ENCODE results near the gene B3GNT8. TPM values are rescaled to one million over a fixed set of nuclear protein-coding genes. Genes with fewer than 3 reads are reported as not detected.
A peak's percentile ranks its signal among the peaks of the same experiment; 100 is the strongest.
"Not testable (repeated sequence)": the region's sequence is repeated elsewhere in the genome, so short reads cannot be mapped to it uniquely, and the experiment has no call there.

Gene B3GNT8
- total RNA-seq, 1 donor from 2014 or later, result 0.35 TPM

DNA sequence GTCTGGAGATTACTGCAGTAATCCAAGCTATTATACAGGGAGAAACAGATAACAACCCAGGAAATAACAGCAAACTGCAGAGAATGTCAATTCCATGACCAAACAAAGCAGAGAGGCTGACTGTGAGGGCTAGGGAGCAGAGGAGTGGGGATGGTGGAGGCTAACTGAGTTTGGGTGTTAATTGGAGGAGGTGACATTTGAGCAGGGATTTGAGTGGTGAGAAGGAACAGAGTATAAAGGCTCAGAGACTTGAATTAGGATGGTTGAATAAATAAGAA lies 9.4 kb upstream of the B3GNT8 start:
- DNase-seq (ENCODE audit: extremely low spot score, unreplicated experiment), result no peak
- Mint-ChIP-seq H3K9me3 (ENCODE audit: unreplicated experiment) (no peaks in the 10 kb centered on the region), H3K4me1 (ENCODE audit: unreplicated experiment) (peaks cover 11% of the 10 kb centered on the region), H3K4me3 (ENCODE audit: unreplicated experiment) (no peak overlapping the region), H3K27me3 (ENCODE audit: unreplicated experiment) (no peaks in the 10 kb centered on the region), H3K36me3 (ENCODE audit: unreplicated experiment) (peaks cover 7% of the 10 kb centered on the region), H3K27ac (ENCODE audit: unreplicated experiment) (peak overlapping the region; percentile 50)
- TF ChIP-seq, protein P1, sequence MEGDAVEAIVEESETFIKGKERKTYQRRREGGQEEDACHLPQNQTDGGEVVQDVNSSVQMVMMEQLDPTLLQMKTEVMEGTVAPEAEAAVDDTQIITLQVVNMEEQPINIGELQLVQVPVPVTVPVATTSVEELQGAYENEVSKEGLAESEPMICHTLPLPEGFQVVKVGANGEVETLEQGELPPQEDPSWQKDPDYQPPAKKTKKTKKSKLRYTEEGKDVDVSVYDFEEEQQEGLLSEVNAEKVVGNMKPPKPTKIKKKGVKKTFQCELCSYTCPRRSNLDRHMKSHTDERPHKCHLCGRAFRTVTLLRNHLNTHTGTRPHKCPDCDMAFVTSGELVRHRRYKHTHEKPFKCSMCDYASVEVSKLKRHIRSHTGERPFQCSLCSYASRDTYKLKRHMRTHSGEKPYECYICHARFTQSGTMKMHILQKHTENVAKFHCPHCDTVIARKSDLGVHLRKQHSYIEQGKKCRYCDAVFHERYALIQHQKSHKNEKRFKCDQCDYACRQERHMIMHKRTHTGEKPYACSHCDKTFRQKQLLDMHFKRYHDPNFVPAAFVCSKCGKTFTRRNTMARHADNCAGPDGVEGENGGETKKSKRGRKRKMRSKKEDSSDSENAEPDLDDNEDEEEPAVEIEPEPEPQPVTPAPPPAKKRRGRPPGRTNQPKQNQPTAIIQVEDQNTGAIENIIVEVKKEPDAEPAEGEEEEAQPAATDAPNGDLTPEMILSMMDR (IDR thresholded peaks at IDR 0.05), result no peak

GRCh38 chr19:41435936-41436673 lies 8.9 kb upstream of the B3GNT8 start:
- no peaks in the 10 kb centered on the region for H3K9me3 Mint-ChIP-seq (ENCODE audit: unreplicated experiment)
- no peak overlapping the region for H3K4me3 Mint-ChIP-seq (ENCODE audit: unreplicated experiment)
- DNase-seq (ENCODE audit: extremely low spot score, unreplicated experiment), result no peak
- peaks cover 11% of the 10 kb centered on the region for H3K4me1 Mint-ChIP-seq (ENCODE audit: unreplicated experiment)
- peaks cover 7% of the 10 kb centered on the region for H3K36me3 Mint-ChIP-seq (ENCODE audit: unreplicated experiment)
- TF ChIP-seq, protein P1 (IDR thresholded peaks at IDR 0.05), result no peak
- peak overlapping the region; percentile 50 for H3K27ac Mint-ChIP-seq (ENCODE audit: unreplicated experiment)
- H3K27me3 Mint-ChIP-seq (ENCODE audit: unreplicated experiment), result no peaks in the 10 kb centered on the region

GRCh38 chr19:41435376-41435775 lies 8.2 kb upstream of the B3GNT8 start:
- H3K4me3 Mint-ChIP-seq (ENCODE audit: unreplicated experiment); H3K27me3 Mint-ChIP-seq (ENCODE audit: unreplicated experiment); H3K27ac Mint-ChIP-seq (ENCODE audit: unreplicated experiment); H3K36me3 Mint-ChIP-seq (ENCODE audit: unreplicated experiment); DNase-seq (ENCODE audit: extremely low spot score, unreplicated experiment); H3K9me3 Mint-ChIP-seq (ENCODE audit: unreplicated experiment): not testable (repeated sequence)
- H3K4me1 Mint-ChIP-seq (ENCODE audit: unreplicated experiment), result peaks cover 11% of the 10 kb centered on the region

- TF ChIP-seq, protein P1 (IDR thresholded peaks at IDR 0.05), result no peak
- DNase-seq (ENCODE audit: extremely low spot score, unreplicated experiment), result no peak
- H3K4me3 Mint-ChIP-seq (ENCODE audit: unreplicated experiment), result no peak overlapping the region
- no peaks in the 10 kb centered on the region for H3K9me3 Mint-ChIP-seq (ENCODE audit: unreplicated experiment)
- H3K36me3 Mint-ChIP-seq (ENCODE audit: unreplicated experiment), result peaks cover 7% of the 10 kb centered on the region
- peaks cover 8% of the 10 kb centered on the region for H3K4me1 Mint-ChIP-seq (ENCODE audit: unreplicated experiment)
- no peak overlapping the region for H3K27ac Mint-ChIP-seq (ENCODE audit: unreplicated experiment)
- H3K27me3 Mint-ChIP-seq (ENCODE audit: unreplicated experiment), result no peaks in the 10 kb centered on the region
Measured at GRCh38 chr19:41434450-41434849, 7.3 kb upstream of the B3GNT8 start.

DNA sequence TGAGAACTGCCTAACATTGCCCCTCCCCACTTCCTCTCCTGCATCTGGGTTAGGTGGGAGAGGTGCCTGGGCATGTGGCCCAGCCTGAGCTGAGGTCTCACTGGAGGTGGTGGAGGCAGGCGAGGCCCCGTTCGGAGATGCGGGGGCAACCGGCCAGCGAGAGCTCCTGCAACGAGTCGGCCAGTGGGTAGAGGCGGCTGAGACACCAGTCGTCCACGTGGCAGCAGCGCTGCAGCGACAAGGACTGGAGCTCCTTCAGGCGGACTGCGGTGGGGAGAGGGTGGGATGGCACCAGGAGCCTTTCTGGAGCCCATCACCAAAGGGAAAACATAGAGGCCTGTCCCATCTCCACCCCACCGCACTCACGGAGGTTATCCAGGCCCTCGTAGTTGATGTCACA lies 6.0 kb upstream of the B3GNT8 start:
- Mint-ChIP-seq H3K27ac (ENCODE audit: unreplicated experiment) (no peak overlapping the region), H3K4me1 (ENCODE audit: unreplicated experiment) (peaks cover under 1% of the 10 kb centered on the region), H3K36me3 (ENCODE audit: unreplicated experiment) (peaks cover 7% of the 10 kb centered on the region), H3K9me3 (ENCODE audit: unreplicated experiment) (no peaks in the 10 kb centered on the region), H3K27me3 (ENCODE audit: unreplicated experiment) (no peaks in the 10 kb centered on the region), H3K4me3 (ENCODE audit: unreplicated experiment) (no peak overlapping the region)
- DNase-seq (ENCODE audit: extremely low spot score, unreplicated experiment), result no peak
- TF ChIP-seq, protein P1 (IDR thresholded peaks at IDR 0.05), result no peak

All from osteocyte (in vitro differentiated cells).